GF-D8 (cell line): ENCODE data around the gene USP11.

Source experiments
- DNase-seq: peaks from one replicate; lab custom pipeline; 2025; lab: John Stamatoyannopoulos, UW

USP11 gene

DNA sequence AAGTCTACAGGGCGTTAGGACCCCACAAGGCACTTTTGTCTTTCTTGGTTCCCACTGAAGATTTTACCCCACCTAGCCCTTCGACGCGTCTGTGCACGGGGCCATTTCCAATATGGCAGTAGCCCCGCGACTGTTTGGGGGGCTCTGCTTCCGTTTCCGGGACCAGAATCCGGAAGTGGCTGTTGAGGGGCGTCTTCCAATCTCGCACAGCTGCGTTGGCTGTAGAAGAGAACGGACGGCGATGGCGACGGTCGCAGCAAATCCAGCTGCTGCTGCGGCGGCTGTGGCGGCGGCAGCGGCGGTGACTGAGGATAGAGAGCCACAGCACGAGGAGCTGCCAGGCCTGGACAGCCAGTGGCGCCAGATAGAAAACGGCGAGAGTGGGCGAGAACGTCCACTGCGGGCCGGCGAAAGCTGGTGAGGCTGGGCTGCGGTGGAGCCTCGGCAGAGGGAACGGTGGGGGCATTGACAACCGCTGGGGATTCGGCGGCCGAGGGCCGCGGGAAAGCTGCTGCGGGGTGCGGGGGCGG is at the start of gene USP11:
Gene USP11, plus strand, starts transcription at position 207 of the 530 bp plus-strand sequence. Its CDS starts 35 bp downstream, at position 242.
- no peak for DNase-seq

DNA sequence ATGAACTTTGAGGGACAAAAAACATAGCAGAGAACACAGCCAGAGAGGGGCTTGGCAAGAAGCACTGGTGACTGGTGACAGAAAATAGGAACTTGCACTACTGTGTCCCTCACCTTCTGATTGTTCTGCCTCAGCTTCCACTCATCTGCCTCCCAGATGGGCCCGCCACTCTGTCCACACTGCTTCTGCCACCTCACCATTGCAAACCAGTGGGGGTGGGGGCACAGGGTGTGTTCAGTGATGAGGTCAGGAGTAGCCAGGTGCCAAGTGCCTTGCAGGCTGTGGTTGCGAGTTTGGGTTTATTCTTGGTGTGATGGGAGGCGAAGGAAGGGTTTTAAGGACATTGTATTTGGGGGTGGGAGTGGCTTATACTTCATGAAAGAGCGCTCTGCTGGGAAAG is 48.3 kb upstream of the USP11 start:
- DNase-seq, result no peak

DNA sequence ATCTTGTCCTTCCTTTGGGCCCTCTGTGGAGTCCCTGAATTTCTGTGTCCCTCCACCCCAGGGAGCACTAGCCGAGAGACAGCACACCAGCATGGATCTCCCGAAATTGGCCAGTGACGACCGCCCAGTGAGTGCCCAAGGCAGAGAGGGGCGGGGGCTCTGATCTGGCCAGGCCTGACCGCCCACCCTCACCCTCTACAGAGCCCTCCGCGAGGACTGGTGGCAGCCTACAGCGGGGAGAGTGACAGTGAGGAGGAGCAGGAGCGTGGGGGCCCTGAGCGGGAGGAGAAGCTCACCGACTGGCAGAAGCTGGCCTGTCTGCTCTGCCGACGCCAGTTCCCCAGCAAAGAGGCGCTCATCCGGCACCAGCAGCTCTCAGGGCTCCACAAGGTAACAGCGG is 47.6 kb upstream of the USP11 start:
- no peak for DNase-seq

DNA sequence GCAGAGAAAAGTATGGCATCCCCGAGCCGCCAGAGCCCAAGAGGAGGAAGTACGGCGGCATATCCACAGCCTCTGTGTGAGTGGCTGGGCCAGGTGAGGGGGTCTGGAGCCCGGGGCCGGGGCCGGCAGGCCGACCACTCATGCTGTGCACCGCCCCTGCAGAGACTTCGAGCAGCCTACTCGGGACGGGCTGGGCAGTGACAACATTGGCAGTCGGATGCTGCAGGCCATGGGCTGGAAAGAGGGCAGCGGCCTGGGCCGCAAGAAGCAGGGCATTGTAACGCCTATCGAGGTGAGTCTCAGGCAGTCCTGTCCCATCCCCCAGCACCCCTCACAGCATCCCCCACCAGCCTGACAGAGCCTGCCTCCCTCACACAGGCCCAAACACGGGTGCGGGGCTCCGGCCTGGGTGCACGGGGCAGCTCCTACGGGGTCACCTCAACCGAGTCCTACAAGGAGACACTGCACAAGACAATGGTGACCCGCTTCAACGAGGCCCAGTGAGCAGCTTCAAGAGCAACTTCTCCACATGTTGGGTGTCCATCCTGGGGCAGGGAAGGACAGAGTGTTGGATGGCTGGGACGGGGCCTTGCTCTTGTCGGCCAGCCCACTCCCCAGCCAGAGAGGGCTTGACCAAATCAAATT is 46.6 kb upstream of the USP11 start:
- DNase-seq, result no peak

DNA sequence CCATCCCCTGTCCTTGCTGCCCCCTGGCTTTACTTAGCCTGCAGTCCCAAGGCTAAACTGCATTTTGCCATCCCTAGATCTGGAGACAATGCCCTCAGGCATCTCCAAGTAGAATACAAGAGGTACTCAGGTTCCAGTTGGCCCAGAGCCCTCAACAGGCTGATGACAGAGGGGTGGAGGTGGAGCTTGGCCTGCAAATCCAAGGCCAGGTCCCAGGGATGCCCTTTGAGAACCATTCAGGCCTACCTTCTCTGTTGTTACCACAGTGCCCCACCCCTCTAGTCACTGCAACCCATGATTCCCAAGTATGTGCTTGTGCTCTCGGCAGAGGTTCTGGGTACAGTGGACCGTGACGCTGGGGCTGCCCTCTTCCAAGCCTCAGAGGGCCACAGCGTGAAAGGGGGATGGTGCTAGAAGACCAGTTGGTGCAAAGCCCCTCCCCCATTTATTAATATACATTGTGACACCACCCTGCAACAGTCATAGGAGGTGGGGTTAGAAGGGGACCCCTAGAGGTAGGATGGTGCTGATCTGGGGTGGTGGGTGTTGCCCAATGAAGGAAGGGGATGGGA is 45.6 kb upstream of the USP11 start:
- DNase-seq, result no peak

DNA sequence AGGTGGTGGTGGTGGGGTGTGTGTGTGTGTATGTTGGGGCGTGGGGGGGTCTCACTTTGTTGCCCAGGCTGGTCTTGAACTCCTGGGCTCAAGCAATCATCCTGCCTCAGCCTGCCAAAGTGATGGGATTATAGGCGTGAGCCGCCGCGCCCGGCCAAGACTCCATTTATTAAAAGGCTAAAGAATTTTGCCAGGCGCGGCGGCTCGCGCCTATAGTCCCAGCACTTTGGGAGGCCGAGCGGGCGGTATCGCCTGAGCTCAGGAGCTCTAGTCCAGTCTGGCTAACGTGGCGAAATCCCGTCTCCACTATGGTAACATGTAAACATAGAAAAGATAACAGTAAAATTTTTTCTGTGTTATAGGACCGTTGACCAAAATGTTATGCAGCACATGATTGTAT is 42.9 kb upstream of the USP11 start:
- DNase-seq, result no peak

DNA sequence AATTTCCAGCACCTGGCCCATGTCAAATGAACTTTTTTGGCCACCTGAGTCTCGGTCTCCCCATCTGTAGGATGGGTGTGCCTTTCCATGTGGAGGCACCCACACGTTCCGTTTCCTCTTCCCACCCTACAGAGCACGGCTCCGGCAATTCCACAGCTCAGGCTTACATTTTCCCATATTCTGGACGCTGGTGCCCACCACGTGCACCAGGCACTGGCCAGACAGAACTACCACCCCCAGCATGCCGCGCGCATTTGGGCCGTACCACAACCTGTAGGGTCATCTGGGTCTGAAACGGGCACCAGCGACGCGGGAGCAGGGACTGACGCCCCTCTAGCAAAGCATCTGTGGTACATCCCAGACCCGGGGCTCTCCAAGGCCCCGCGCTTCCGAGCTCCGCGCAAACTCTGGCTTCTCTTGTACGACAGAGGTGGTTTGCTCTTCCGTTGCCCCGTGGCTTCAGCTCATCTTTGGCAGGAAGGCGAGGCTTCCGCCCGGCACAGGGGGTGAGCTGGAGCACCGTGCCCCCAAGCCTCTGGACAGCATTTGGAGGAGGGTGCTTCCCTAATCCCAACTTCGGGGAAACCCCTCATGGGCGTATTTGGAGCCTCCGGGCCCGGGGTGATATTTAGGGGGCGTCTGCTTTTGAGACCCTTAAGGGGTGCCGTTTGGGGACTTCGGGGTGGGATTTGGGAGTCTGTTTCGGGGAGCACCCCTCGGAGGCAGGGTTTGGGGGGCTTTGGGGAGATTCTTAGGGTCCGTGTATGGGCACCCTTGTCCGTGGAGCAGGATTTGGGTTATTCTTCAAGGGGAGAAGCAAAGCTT is 42.2 kb upstream of the USP11 start:
- DNase-seq, result peak; percentile 79

DNA sequence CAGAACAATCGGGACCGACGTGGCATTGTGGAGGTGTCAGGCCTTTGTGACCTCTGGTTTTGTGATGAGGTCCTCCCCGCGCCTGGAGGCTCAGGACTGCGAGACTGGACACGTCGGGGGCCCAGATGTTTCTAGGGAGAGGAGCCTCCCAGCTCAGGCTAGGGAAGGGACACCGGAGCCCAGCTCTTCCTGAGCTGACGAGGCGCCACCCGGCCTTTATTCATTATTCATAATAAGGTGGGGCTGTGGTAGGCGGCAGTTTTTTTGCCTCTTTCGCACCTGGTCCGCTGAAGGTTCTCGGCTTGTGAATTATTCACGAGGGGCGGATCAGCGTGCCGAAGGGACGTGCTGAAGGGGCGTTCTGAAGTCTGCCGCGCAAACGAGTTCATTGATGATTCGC is 41.5 kb upstream of the USP11 start:
- DNase-seq, result no peak

DNA sequence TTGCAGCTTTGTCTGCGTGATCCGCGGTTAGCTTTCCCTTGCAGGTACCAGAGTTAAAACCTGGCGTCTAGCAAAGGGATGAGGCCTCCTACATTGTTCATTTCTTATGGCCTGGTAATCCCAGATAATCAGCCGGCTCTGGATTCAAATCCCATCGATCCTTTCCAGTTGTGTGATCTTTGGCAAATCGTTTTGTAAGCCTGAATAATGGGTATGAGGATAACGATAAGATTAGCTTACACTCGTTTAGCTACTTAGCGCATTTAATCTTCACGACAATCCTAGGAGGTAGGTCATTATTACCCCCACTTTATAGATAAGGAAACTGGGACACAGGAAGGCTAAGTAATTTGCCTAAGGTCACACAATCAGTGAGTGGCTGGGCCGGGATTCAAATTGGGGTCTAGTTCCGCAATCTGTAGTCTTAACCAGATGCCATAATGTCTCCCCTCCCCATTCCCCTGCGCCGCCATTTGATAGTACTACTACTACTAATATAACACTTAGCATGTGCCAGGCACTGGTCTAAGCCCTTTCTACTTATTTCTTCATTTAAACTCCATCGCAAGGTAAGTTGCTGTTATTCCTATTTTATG is 40.9 kb upstream of the USP11 start:
- DNase-seq, result peak; percentile 1

DNA sequence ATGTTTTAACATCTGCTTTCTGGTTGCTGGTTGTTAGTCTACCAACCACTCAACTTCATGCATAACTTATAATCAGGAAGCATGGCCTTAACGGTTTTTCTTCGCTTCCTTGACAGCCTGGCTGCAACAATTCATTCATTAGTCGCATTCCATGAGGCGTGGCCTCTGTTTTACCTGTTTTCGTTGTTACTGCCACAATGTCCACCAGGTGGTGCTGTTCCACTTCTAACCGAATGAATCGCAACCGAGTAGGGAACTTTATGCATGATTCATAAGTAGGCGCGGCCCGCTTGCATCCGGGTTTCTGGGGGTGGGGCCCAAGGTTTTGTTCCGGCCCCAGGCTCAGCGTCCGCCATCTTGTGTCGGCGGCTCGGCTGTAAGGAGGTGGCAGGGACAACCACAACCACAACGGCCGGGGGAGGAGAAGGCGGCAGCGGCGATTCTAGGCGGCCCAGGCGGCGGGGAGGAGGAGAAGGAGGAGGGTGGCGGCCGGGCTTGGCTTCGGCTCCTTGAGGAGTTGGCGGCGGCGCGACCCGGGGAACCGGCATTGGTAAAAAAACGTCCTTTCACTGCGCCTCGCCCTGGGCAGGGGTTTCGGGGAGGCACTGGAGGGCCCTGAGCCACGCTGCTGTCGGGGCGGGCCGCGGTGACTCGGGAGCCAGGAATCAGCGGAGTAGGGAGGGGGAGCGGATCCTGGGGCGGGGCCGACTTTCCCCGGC is 39.2 kb upstream of the USP11 start, which contains the start of gene UBA1:
Gene UBA1, plus strand, starts transcription at position 355 of the 719 bp plus-strand sequence. CDS start 4,974 bp downstream, outside the sequence.
- peak; percentile 81 for DNase-seq

DNA sequence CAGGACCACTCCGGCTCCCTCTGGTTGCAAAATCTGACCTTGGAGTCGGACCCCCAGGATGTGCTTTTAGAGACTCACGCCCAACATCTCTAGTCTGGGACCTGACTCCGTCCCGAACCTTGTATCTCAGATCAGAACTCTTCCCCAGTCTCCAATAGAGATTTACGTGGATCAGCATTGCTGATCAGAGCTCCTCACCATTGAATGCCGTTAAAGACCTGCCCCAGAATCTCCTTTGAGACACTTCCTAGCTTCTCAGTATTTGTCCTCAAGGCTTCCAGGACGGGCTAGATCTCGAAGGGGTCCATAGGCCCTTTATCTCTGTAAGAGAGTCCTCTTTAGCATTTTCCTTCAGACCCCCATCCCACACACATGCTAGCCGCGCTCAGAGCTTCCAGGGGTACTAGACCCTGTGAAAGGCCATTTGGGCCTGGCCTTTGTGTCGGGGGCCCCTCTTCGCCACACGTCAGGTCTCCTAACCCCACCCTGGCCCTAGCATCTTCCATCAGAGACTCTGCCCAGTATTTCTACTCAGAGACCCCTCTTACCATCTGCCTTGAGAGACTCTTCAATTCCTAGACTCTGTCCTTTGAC is 38.5 kb upstream of the USP11 start:
- DNase-seq, result no peak

DNA sequence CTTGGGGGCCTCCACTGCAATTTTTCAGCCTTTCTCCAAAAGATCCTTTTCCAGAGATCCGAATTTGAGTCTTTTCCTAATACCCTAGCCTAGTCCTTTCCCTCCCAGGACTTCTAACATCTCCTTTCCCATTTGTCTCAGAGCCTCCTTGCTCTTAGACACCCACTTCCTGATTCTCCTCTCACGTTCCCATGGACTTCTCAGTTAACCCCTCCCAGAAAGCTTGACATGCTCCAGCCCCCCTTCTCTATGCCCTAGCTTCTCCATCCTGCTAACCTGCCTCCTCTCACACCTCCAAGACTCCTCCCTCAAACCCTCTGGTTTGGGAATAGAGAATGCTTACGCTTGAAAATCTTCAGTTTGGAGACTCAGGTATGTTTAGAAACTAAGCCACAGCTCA is 36.7 kb upstream of the USP11 start:
- DNase-seq, result no peak

DNA sequence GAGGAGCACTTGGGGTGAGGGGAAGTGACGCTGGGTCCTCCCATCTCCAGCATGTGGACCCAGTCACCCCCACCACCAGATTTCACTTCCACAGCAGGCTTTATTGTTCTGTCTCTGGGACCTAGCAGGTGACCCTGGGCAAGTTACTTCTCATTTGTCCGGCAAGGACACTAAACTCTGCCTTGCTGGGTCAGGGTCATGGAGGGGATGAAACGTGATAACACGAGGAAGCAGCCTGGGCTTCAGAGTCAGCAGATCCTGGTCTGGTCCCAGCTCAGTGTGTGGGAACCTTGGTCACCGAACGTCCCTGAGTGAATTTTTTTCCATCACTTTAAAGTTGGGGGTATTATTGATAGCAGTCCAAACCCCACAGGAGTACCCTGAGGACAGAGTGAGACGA is 35.3 kb upstream of the USP11 start:
- no peak for DNase-seq

DNA sequence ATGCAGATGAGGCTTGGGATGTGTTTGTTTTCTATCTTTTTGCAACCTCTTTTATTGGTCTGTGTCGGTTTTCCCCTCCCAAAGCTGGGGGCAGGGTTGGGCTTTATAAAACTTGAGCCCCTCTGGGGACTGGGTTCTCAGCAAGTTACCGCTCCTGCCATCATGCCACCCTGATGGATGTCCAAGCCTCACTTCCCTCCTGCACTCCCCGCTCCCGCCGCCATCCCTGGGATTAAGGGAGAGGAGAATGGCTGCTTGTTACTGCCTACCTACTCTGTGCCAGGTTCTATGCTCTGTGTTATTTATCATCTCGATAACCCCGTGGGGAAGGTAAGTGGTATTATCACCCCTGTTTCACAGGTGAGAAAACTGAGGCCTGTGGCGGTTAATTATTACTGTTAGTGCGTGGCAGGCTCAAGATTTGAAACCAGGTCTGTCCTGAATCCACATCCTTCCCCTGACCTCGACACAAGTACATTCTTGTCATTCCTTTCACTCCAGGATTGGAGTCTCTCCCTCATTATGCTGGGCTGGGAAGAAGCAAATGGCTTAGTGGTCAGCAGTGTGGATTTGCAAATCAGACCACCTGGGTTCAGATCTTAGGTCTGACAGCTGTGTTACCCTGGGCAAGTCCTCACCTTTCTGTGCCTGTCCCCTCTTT is 34.7 kb upstream of the USP11 start:
- no peak for DNase-seq

DNA sequence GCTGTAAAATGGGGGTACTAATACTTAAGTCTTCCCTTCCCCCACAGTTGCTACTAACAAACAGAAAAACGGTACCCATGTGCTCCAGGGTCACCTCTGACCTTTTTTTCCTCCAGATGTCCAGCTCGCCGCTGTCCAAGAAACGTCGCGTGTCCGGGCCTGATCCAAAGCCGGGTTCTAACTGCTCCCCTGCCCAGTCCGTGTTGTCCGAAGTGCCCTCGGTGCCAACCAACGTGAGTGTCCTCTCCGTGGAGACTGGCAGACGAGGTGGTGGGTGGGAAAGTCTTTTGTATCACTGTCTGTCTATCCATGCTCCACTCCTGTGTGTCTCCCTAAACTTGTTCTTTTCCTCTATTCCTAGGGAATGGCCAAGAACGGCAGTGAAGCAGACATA is 34.1 kb upstream of the USP11 start:
- no peak for DNase-seq

DNA sequence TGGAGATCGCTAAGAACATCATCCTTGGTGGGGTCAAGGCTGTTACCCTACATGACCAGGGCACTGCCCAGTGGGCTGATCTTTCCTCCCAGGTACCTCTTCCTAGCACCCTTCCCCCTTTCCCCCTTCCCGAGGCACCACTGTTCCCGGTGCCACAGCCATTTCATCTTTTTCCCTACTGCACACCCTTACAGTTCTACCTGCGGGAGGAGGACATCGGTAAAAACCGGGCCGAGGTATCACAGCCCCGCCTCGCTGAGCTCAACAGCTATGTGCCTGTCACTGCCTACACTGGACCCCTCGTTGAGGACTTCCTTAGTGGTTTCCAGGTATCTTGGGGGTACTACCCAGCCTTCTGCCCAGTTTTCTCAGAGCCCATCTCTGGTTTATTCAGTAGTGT is 33.5 kb upstream of the USP11 start:
- DNase-seq, result no peak

DNA sequence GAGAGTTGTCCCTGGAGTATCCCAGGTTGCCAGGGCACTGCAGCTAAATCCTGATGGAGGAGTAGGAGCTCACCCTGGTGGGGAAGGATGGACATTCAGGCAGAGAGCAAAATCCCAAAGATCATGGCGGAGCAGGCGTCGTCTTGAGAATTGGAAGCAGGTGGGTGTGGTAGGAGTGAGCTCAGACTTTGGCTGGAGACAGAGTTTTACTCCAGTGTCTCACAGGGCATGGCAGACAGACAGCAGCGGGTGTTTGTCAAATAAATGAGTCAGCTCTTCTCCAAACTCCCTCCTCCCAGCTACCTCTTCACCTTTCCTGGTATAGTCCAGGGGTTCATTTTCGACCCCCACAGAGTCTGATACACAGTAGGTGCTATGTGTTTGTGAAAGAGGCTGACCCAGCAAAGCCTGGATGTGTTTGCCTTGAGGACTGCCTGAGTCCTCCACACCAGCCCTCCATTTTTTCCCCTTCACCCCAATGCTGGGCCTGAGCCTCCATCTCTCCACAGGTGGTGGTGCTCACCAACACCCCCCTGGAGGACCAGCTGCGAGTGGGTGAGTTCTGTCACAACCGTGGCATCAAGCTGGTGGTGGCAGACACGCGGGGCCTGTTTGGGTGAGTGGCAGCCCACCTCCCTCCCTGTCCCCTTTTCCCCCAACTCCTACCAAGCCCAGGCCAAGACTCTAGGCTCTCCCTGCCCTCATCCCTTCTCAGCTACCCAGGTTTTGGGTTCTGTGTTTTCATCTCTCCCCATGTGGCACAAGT is 32.2 kb upstream of the USP11 start:
- DNase-seq, result no peak

DNA sequence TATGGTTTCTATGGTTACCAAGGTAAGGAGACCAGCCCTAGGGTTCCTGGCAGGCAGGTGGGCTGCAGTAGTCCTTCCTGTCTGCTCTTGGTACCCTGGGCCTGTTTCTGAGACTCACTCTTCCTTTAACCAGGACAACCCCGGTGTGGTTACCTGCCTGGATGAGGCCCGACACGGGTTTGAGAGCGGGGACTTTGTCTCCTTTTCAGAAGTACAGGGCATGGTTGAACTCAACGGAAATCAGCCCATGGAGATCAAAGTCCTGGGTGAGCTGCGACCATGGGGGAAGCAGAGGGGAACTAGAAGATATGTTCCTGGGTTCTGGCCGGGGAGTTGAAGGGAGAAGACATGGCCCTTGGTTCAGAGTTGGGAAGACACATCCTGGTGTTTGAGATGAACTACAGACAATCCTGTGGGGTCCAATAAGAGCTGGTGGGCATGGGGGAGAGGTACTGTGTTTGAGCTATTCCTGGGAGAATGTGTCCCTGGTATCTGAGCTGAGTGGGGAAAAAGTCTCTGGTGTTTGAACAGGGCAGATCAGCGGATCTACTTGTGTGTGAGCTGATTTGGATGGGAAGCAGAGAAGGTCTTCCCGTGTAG is 31.4 kb upstream of the USP11 start:
- no peak for DNase-seq

DNA sequence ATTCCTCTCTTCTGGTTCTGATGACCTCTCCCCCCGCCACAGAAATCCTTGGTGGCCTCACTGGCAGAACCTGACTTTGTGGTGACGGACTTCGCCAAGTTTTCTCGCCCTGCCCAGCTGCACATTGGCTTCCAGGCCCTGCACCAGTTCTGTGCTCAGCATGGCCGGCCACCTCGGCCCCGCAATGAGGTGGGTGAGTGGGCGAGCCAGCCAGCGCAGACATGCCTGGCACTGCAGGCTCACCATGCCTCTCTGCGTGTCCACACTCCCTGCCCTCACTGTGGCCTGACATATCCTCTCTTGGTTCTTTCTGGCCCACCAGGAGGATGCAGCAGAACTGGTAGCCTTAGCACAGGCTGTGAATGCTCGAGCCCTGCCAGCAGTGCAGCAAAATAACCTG is 30.5 kb upstream of the USP11 start:
- no peak for DNase-seq

DNA sequence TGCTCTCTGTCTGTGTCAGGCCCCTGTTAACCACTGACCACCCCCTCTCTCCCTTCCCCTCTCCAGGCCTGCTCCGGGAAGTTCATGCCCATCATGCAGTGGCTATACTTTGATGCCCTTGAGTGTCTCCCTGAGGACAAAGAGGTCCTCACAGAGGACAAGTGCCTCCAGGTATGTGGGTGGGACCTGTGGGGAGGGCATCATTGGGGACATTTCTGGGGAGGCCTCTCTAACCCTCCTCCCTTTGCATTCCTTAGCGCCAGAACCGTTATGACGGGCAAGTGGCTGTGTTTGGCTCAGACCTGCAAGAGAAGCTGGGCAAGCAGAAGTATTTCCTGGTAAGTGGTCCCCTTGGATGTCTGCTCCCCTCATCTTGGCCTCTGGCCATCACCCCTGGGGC is 29.9 kb upstream of the USP11 start:
- no peak for DNase-seq
